GM04504 (cell line): ENCODE measurements around the gene SMCR8.
"Not testable (repeated sequence)": the region's sequence is repeated elsewhere in the genome, so short reads cannot be mapped to it uniquely, and the experiment has no call there.

ENCODE experiments used
- DNase-seq: peaks from one replicate; pipeline ENCODE4 v3.0.0-alpha.2; 2012; ENCODE audit warnings: low read depth

SMCR8 gene

GRCh38 chr17:18314731-18315561 is at the start of gene SMCR8, which contains the start of gene TOP3A:
TSS of gene SMCR8 (plus strand) at chr17:18315293. CDS start at chr17:18315790, 497 bp downstream.
TSS of gene TOP3A (minus strand) at chr17:18314994. CDS start at chr17:18314778, 216 bp downstream.
- peak; percentile 97 for DNase-seq

DNA sequence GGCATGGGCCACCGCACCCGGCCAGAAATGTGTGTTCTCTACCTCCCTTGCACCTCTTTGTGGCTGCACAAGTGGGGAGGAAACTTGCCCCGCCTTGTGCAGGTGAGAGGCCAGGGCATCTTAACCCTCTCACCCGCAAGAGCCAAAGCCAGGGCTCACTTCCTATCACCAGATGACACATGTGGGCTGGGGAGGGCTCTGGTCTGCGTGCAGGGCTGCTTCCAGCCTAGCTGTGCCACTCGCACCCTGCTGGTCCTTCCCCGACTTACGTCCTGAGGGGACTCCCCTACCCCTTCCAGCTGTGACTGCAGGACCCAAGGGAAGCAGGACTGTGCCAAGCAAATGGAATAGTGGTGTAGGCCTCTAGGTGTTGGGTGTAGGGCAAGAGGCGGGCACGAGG is 47.7 kb upstream of the SMCR8 start:
- no peak for DNase-seq

GRCh38 chr17:18267927-18268711 is 47.0 kb upstream of the SMCR8 start:
- DNase-seq: no peak

DNA sequence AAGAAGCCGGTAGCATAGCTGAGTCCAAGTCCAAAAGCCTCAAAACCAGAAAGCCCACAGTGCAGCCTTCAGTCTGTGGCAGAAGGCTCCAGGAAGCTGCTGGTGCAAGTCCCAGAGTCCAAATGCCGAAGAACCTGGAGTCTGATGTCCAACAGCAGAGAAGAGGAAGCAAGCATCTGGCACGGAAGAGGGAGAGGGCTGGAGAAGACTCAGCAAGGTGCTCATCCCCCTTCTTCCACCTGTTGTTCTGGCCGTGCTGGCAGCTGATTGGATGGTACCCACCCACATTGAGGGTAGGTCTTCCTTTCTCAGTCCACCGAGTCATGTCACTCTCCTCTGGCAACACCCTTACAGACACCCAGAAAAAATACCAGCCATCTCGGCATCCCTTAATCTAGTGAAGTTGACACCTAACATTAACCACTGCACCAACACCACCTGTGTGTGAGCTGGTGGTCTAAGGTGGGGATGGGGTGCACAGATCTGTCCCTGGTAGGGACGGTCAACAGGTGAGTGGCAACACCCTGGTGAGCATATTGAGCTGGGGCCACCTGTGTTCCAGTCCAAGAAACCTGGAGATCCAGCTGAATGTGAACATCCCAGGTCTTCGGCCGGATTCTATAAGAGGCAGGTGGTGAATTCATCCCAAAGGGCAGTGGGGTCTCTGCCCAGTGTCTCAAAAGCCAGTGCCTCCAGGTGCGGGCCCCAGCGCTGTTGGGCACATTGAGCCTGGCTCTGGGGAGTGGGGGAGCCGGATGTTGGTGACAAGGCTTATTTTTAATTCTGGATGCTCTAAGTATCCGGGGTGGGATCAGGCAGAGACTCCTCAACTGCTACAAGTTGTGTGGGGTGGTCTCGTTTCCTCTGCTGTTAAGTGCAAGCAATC is 44.8 kb upstream of the SMCR8 start:
- DNase-seq: no peak

- no peak for DNase-seq
Measured at GRCh38 chr17:18277076-18277475, 38.0 kb upstream of the SMCR8 start.

- no peak for DNase-seq
Measured at GRCh38 chr17:18278867-18279266, 36.2 kb upstream of the SMCR8 start.

GRCh38 chr17:18280249-18280648 is 34.8 kb upstream of the SMCR8 start:
- no peak for DNase-seq

GRCh38 chr17:18280766-18281371 is 34.2 kb upstream of the SMCR8 start:
- no peak for DNase-seq

GRCh38 chr17:18281788-18282187 is 33.3 kb upstream of the SMCR8 start:
- no peak for DNase-seq

GRCh38 chr17:18285296-18285695 is 29.8 kb upstream of the SMCR8 start:
- no peak for DNase-seq

- DNase-seq: no peak
Measured at GRCh38 chr17:18291718-18292540, 23.2 kb upstream of the SMCR8 start.

GRCh38 chr17:18298061-18298460 is 17.0 kb upstream of the SMCR8 start:
- not testable (repeated sequence) for DNase-seq

GRCh38 chr17:18300725-18301480 is 14.2 kb upstream of the SMCR8 start:
- no peak for DNase-seq

GRCh38 chr17:18303206-18303605 is 11.9 kb upstream of the SMCR8 start:
- not testable (repeated sequence) for DNase-seq

DNA sequence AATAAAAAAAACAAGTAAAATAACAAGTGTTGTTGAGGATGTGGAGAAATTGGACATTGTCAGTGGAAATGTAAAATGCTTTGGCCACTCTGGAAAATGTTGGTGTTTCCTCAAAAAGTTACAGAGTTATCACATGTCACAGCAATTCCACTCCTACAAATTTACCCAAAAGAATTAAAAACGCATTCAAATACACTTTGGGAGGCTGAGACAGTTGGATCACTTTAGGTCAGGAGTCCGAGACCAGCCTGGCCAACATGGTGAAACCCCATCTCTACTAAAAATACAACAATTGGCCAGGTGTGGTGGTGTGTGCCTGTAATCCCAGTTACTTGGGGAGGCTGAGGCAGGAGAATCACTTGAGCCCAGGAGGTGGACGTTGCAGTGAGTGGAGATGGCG is 5.9 kb upstream of the SMCR8 start:
- no peak for DNase-seq

DNA sequence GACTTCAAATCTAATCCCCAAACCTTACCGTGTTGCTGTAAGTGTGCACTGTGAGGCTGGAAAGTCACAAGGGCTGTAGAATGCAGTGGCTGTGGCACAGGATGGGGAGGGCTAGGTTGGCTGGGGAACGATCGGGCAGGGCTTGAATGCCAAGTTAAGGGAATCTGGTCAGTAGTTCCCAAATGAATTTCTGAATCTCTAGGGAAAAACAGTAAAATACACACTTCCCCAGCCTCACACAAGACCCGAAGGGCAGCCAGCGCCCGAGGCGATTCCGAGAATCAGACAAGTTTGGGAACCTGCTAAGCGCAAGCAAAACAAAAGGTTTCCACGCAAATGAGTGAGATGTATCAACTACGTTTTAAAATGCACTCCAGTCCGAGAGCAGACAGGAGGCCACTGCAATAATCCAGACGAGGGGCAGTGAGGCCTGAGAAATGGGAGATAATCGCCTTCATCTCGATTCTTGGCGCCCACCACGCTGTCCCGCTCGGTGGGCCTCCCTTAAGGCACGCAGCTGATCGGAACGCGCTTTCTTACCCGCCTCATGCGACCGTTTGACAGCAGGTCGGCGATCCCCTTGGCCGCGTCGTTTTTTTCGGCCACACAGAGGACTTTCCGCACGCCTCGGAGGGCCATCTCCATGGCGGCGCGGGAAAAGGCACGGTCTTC is 898 bp upstream of the SMCR8 start:
- DNase-seq: no peak

DNA sequence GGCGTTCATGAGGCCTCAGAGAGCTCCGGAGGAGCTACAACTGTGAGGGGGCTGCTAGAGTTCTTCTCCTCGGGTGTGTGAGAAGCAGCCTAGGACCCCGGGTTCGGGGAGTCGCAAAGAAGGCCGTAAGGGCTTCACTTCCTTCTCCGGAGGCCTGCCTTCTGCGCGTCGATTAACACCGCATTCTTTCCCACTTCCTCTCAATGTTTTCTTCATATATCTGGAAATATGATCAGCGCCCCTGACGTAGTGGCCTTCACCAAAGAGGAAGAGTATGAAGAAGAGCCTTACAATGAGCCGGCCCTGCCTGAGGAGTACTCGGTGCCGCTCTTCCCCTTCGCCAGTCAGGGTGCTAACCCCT is 449 bp downstream of the SMCR8 start:
- no peak for DNase-seq

DNA sequence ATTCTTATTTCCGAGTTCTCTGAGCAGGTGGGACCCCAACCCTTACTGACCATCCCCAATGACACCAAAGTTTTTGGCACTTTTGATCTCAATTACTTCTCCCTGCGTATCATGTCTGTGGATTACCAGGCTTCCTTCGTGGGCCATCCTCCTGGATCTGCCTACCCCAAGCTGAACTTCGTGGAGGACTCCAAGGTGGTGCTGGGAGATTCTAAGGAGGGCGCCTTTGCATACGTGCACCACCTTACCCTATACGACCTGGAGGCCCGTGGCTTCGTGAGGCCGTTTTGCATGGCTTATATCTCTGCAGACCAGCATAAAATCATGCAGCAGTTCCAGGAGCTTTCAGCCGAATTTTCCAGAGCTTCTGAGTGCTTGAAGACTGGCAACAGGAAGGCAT is 868 bp downstream of the SMCR8 start:
- DNase-seq: no peak

DNA sequence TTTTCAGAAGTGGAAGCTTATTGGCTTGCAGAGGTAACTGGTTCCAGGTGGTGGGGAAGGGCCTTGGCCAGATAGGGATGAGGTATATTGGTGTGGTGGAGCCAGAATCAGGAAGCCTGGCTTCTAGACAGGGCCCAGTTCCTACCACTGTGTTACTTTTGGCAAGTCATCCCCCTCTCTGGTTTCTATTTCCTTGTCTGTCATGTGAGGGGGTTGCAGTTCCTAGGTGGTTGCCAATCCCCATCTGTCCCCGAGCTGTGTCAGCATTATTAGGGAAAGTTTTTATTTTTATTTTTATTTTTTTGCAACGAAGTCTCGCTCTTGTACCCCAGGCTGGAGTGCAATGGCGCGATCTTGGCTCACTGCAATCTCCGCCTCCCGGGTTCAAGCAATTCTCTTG is 3.0 kb downstream of the SMCR8 start:
- no peak for DNase-seq
